Measurements from ENCODE around the gene RASA3.

RASA3 gene

GRCh38 chr13:114008964-114009589 lies 123.3 kb downstream of the RASA3 start:
- no peak overlapping the region for H3K9ac ChIP-seq (ENCODE audit: low read length)
- no peaks in the 10 kb centered on the region for H4K20me1 ChIP-seq (ENCODE audit: insufficient read depth, low read length)
- no peak overlapping the region for H3K4me3 ChIP-seq (ENCODE audit: low read length)
- H3K79me2 ChIP-seq (ENCODE audit: low read length) = no peaks in the 10 kb centered on the region
- no peaks in the 10 kb centered on the region for H3K27me3 ChIP-seq (ENCODE audit: low read depth, low read length)
- no peak overlapping the region for H3K4me2 ChIP-seq (ENCODE audit: low read length)
- no peak overlapping the region for H3K27ac ChIP-seq (ENCODE audit: low read length)
- TF ChIP-seq CTCF (IDR thresholded peaks at IDR 0.05; ENCODE audit: low read depth, low read length) (no peak), EZH2phosphoT487 (IDR thresholded peaks at IDR 0.05; ENCODE audit: low read depth) (no peak)
- H2AFZ ChIP-seq (ENCODE audit: low read depth, low read length) = no peak overlapping the region
- H3K9me3 ChIP-seq (ENCODE audit: insufficient read depth, low read length) = no peaks in the 10 kb centered on the region
- no peaks in the 10 kb centered on the region for H3K36me3 ChIP-seq (replicated peaks; ENCODE audit: low read depth, low read length)
- no peaks in the 10 kb centered on the region for H3K4me1 ChIP-seq (ENCODE audit: low read length)

GRCh38 chr13:114007566-114007965 lies 124.9 kb downstream of the RASA3 start:
- Histone ChIP-seq H3K9me3 (ENCODE audit: insufficient read depth, low read length) (no peaks in the 10 kb centered on the region), H2AFZ (ENCODE audit: low read depth, low read length) (no peak overlapping the region), H3K4me2 (ENCODE audit: low read length) (no peak overlapping the region), H3K36me3 (replicated peaks; ENCODE audit: low read depth, low read length) (no peaks in the 10 kb centered on the region), H3K9ac (ENCODE audit: low read length) (no peak overlapping the region), H3K27me3 (ENCODE audit: low read depth, low read length) (no peaks in the 10 kb centered on the region), H3K4me3 (ENCODE audit: low read length) (no peak overlapping the region), H3K27ac (ENCODE audit: low read length) (no peak overlapping the region), H3K4me1 (ENCODE audit: low read length) (no peaks in the 10 kb centered on the region), H4K20me1 (ENCODE audit: insufficient read depth, low read length) (no peaks in the 10 kb centered on the region), H3K79me2 (ENCODE audit: low read length) (no peaks in the 10 kb centered on the region)
- TF ChIP-seq CTCF (IDR thresholded peaks at IDR 0.05; ENCODE audit: low read depth, low read length) = no peak
- TF ChIP-seq EZH2phosphoT487 (IDR thresholded peaks at IDR 0.05; ENCODE audit: low read depth) = no peak

GRCh38 chr13:114005206-114005724 lies 127.2 kb downstream of the RASA3 start:
- Histone ChIP-seq H3K4me1 (ENCODE audit: low read length) (no peaks in the 10 kb centered on the region), H4K20me1 (ENCODE audit: insufficient read depth, low read length) (no peaks in the 10 kb centered on the region), H3K9ac (ENCODE audit: low read length) (no peak overlapping the region), H3K27ac (ENCODE audit: low read length) (no peak overlapping the region), H3K27me3 (ENCODE audit: low read depth, low read length) (no peaks in the 10 kb centered on the region), H2AFZ (ENCODE audit: low read depth, low read length) (no peak overlapping the region), H3K36me3 (replicated peaks; ENCODE audit: low read depth, low read length) (no peaks in the 10 kb centered on the region), H3K9me3 (ENCODE audit: insufficient read depth, low read length) (no peaks in the 10 kb centered on the region), H3K4me2 (ENCODE audit: low read length) (no peak overlapping the region), H3K4me3 (ENCODE audit: low read length) (no peak overlapping the region), H3K79me2 (ENCODE audit: low read length) (no peaks in the 10 kb centered on the region)
- TF ChIP-seq EZH2phosphoT487 (IDR thresholded peaks at IDR 0.05; ENCODE audit: low read depth) (no peak), CTCF (IDR thresholded peaks at IDR 0.05; ENCODE audit: low read depth, low read length) (no peak)

- H3K36me3 ChIP-seq (replicated peaks; ENCODE audit: low read depth, low read length) = no peaks in the 10 kb centered on the region
- TF ChIP-seq CTCF (IDR thresholded peaks at IDR 0.05; ENCODE audit: low read depth, low read length) = no peak
- no peak for TF ChIP-seq EZH2phosphoT487 (IDR thresholded peaks at IDR 0.05; ENCODE audit: low read depth)
- no peak overlapping the region for H3K27ac ChIP-seq (ENCODE audit: low read length)
- no peak overlapping the region for H3K4me2 ChIP-seq (ENCODE audit: low read length)
- H4K20me1 ChIP-seq (ENCODE audit: insufficient read depth, low read length) = no peaks in the 10 kb centered on the region
- no peak overlapping the region for H2AFZ ChIP-seq (ENCODE audit: low read depth, low read length)
- no peaks in the 10 kb centered on the region for H3K79me2 ChIP-seq (ENCODE audit: low read length)
- no peaks in the 10 kb centered on the region for H3K9me3 ChIP-seq (ENCODE audit: insufficient read depth, low read length)
- H3K9ac ChIP-seq (ENCODE audit: low read length) = no peak overlapping the region
- H3K27me3 ChIP-seq (ENCODE audit: low read depth, low read length) = no peaks in the 10 kb centered on the region
- H3K4me1 ChIP-seq (ENCODE audit: low read length) = no peaks in the 10 kb centered on the region
- H3K4me3 ChIP-seq (ENCODE audit: low read length) = no peak overlapping the region
These were observed 127.8 kb downstream of the RASA3 start for GRCh38 chr13:114004420-114005205.

Data from OCI-LY3 (cell line).